Measurements from ENCODE around the gene CRYBG2. TPM values are rescaled to one million over a fixed set of nuclear protein-coding genes. Genes with fewer than 3 reads are reported as not detected.
A peak's percentile ranks its signal among the peaks of the same experiment; 100 is the strongest.

Gene CRYBG2
- total and polyA plus RNA-seq, 2 of the 13 experiments (the other 11 are each of a cell fraction or from before 2014, with no cell fraction given): 1.3 to 2.9 TPM

DNA sequence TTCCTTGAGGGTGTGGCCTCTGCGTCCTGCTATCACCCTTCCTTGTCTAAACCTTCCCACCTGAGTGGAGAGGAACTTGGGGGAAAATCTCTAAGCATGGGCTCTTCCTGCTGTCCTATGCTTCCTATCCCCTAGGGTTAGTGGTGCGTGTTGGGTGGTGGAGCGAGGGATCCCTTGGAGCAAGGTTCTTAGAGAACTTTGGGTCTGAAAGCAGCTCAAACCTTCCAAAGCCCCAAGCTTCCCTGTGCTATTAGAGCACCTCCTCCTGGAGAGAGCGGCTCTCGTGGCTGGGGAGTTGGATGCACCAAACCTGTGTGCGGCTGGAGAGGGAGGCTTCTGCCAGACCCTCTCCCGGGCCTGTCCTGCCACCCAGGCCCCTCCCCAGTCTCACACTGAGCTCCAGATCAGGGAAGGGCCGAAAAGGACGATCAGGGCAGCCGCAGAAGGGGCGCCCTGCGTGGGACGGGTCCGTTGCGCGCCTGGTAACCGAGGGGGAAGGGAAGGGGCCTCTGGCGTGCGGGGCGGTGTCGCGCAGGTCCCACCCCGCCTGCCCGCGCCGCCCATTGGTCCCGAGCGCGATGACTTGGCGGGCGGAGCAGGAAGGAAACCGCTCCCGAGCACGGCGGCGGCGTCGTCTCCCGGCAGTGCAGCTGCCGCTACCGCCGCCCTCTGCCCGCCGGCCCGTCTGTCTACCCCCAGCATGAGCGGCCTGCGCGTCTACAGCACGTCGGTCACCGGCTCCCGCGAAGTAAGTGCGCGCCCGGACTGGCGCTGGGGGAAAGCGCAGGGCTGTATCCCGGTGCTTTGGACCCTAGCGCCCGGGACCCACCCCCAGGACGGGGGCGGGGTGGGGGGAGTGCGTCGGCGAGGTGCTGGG lies 74.2 kb downstream of the CRYBG2 start, which contains the start of gene SH3BGRL3 (continued):
- TF ChIP-seq, protein P1, sequence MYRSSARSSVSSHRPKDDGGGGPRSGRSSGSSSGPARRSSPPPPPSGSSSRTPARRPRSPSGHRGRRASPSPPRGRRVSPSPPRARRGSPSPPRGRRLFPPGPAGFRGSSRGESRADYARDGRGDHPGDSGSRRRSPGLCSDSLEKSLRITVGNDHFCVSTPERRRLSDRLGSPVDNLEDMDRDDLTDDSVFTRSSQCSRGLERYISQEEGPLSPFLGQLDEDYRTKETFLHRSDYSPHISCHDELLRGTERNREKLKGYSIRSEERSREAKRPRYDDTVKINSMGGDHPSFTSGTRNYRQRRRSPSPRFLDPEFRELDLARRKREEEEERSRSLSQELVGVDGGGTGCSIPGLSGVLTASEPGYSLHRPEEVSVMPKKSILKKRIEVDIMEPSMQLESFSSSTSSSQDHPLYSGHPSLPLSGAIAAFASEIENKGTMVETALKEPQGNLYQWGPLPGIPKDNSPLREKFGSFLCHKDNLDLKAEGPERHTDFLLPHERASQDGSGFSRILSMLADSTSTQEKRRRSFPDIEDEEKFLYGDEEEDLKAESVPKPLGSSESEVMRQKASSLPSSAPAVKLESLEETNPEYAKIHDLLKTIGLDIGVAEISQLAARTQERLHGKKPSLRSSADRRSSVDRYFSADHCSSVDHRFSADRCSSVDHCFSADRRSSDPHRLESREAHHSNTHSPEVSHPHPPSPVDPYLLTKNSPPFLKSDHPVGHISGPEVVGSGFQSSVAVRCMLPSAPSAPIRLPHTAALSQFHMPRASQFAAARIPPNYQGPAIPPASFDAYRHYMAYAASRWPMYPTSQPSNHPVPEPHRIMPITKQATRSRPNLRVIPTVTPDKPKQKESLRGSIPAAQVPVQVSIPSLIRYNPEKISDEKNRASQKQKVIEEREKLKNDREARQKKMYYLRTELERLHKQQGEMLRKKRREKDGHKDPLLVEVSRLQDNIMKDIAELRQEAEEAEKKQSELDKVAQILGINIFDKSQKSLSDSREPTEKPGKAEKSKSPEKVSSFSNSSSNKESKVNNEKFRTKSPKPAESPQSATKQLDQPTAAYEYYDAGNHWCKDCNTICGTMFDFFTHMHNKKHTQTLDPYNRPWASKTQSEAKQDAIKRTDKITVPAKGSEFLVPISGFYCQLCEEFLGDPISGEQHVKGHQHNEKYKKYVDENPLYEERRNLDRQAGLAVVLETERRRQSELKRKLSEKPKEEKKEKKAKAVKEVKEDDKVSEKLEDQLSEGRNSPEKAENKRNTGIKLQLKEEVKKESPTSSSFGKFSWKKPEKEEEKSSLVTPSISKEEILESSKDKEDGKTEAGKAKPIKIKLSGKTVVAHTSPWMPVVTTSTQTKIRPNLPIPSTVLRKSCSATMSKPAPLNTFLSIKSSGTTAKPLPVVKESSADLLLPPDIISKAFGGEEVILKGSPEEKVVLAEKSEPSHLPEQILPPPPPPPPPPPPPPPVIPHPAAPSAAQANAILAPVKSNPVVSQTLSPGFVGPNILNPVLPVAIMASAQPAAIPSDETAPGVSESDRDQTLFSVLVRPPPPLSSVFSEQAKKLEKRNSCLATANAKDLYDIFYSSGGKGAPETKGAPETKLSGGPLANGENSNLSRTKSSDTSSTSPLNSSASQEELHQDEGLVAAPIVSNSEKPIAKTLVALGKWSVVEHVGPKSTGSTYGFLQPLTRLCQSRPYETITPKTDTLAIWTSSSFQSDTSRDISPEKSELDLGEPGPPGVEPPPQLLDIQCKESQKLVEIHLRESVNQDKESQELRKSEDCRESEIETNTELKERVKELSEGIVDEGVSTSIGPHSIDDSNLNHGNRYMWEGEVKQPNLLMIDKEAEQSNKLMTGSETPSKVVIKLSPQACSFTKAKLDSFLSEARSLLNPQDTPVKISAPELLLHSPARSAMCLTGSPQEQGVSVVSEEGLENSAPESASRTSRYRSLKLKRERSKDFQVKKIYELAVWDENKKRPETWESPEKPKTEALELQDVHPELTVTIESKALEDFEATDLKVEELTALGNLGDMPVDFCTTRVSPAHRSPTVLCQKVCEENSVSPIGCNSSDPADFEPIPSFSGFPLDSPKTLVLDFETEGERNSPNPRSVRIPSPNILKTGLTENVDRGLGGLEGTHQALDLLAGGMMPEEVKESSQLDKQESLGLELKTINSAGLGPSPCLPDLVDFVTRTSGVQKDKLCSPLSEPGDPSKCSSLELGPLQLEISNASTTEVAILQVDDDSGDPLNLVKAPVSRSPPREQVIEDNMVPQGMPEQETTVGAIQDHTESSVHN (CRISPR knock-in tag; IDR thresholded peaks at IDR 0.05): no peak
- TF ChIP-seq ZNF841 (CRISPR knock-in tag; IDR thresholded peaks at IDR 0.05; ENCODE audit: borderline replicate concordance) (no peak), ZNF350 (CRISPR knock-in tag; IDR thresholded peaks at IDR 0.05; ENCODE audit: borderline replicate concordance, low read depth) (peak; percentile 39), ZNF768 (CRISPR knock-in tag; IDR thresholded peaks at IDR 0.05) (peak; percentile 51; the same call in 1 of the 2 replicates), MTA3 (CRISPR knock-in tag; IDR thresholded peaks at IDR 0.05) (no peak), CREB1 (IDR thresholded peaks at IDR 0.05) (peak; percentile 24; the same call in 1 of the 2 replicates), CREB1 (CRISPR knock-in tag; IDR thresholded peaks at IDR 0.05) (peak; percentile 59), ZNF776 (CRISPR knock-in tag; IDR thresholded peaks at IDR 0.05) (no peak; the same call in 1 of the 2 replicates), MYC (CRISPR knock-in tag; IDR thresholded peaks at IDR 0.05; ENCODE audit: borderline replicate concordance) (peak; percentile 50; the same call in 1 of the 2 replicates), ZFX (CRISPR knock-in tag; IDR thresholded peaks at IDR 0.05; ENCODE audit: low read depth) (peak; percentile 70), ZNF781 (CRISPR knock-in tag; IDR thresholded peaks at IDR 0.05; ENCODE audit: borderline replicate concordance, not compliant biosample characterization) (no peak), ZNF143 (CRISPR knock-in tag; IDR thresholded peaks at IDR 0.05) (no peak), ZNF572 (CRISPR knock-in tag; IDR thresholded peaks at IDR 0.05) (0 out of 2 replicates have a peak, but pooled peaks have one; percentile 35), ZSCAN25 (CRISPR knock-in tag; IDR thresholded peaks at IDR 0.05) (no peak), RFX5 (IDR thresholded peaks at IDR 0.05; ENCODE audit: low read depth, low read length) (no peak), CENPBD1 (CRISPR knock-in tag; IDR thresholded peaks at IDR 0.05; ENCODE audit: borderline replicate concordance, low read depth) (no peak), NFYB (CRISPR knock-in tag; IDR thresholded peaks at IDR 0.05) (peak; percentile 84), FOXO1 (CRISPR knock-in tag; IDR thresholded peaks at IDR 0.05) (peak; percentile 31)
- TF ChIP-seq, protein P2, sequence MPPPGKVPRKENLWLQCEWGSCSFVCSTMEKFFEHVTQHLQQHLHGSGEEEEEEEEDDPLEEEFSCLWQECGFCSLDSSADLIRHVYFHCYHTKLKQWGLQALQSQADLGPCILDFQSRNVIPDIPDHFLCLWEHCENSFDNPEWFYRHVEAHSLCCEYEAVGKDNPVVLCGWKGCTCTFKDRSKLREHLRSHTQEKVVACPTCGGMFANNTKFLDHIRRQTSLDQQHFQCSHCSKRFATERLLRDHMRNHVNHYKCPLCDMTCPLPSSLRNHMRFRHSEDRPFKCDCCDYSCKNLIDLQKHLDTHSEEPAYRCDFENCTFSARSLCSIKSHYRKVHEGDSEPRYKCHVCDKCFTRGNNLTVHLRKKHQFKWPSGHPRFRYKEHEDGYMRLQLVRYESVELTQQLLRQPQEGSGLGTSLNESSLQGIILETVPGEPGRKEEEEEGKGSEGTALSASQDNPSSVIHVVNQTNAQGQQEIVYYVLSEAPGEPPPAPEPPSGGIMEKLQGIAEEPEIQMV (CRISPR knock-in tag; IDR thresholded peaks at IDR 0.05; ENCODE audit: low read depth): no peak
